HepG2 (cell line): ENCODE measurements around the gene RNF208. TPM values are rescaled to one million over a fixed set of nuclear protein-coding genes. Genes with fewer than 3 reads are reported as not detected.

Experiments
- DDIT3 ChIP-seq: sonication (generic); formaldehyde crosslinking; IDR thresholded peaks from 2 replicates; pipeline ENCODE4 v1.4.0; 2020; ENCODE audit warnings: mild to moderate bottlenecking, missing genetic modification reagents
- FOSL1 ChIP-seq: sonication (generic); formaldehyde crosslinking; IDR thresholded peaks from 2 replicates; pipeline ENCODE4 v1.9.0; 2021; ENCODE audit warnings: missing genetic modification reagents, borderline replicate concordance
- FOXP4 ChIP-seq: sonication (generic); formaldehyde crosslinking; IDR thresholded peaks from 2 replicates; pipeline ENCODE4 v1.4.0; 2020; ENCODE audit warnings: missing genetic modification reagents
- GATA4 ChIP-seq: sonication (generic); IDR thresholded peaks from 2 replicates; pipeline ENCODE4 v1.6.1; 2016; ENCODE audit warnings: antibody characterized with exemption, low read depth, borderline replicate concordance
- HCFC1 ChIP-seq: fragments of 150-350 bp; IDR thresholded peaks from 2 replicates; pipeline ENCODE4 v1.6.1; 2014; ENCODE audit warnings: low read depth, low read length
- HES4 ChIP-seq: sonication (generic); formaldehyde crosslinking; IDR thresholded peaks from 2 replicates; pipeline ENCODE4 v1.9.0; 2021; ENCODE audit warnings: mild to moderate bottlenecking, missing genetic modification reagents, borderline replicate concordance
- HNF4G ChIP-seq, 2 experiments: sonication (generic) in 1 of 2; formaldehyde crosslinking in 1 of 2; IDR thresholded peaks; 2 replicates each; pipeline versions ENCODE4 v1.4.0 to v1.6.1; 2011 to 2020; ENCODE audit warnings: borderline replicate concordance in 2 of 2, low read depth in 2 of 2, mild to moderate bottlenecking in 2 of 2, low read length in 1 of 2, missing genetic modification reagents in 1 of 2, moderate library complexity in 1 of 2
- NR0B2 ChIP-seq: sonication (generic); formaldehyde crosslinking; IDR thresholded peaks from 2 replicates; pipeline ENCODE4 v1.4.0; 2020; ENCODE audit warnings: mild to moderate bottlenecking, missing genetic modification reagents
- RBM39 ChIP-seq: fragments of 200-400 bp; formaldehyde crosslinking; IDR thresholded peaks from one replicate; pipeline ENCODE4 v1.6.1; 2018; ENCODE audit warnings: antibody characterized with exemption, mild to moderate bottlenecking, low read depth, low read length; ENCODE audit not compliant: poor library complexity, severe bottlenecking
- SAP130 ChIP-seq: IDR thresholded peaks from 2 replicates; pipeline ENCODE4 v1.6.1; 2016; ENCODE audit warnings: low read depth
- SNAPC2 ChIP-seq: sonication (generic); formaldehyde crosslinking; IDR thresholded peaks from 2 replicates; pipeline ENCODE4 v1.8.1; 2022; ENCODE audit warnings: mild to moderate bottlenecking, missing genetic modification reagents
- ZBTB39 ChIP-seq: sonication (generic); formaldehyde crosslinking; IDR thresholded peaks from 2 replicates; pipeline ENCODE4 v1.5.0; 2020; ENCODE audit warnings: missing genetic modification reagents
- ZFYVE20 ChIP-seq: sonication (generic); formaldehyde crosslinking; IDR thresholded peaks from 2 replicates; pipeline ENCODE4 v1.8.0; 2023; ENCODE audit warnings: low read depth, mild to moderate bottlenecking, moderate library complexity, missing genetic modification reagents, borderline replicate concordance
- ZNF614 ChIP-seq: IDR thresholded peaks from 2 replicates; pipeline ENCODE4 v1.6.1; 2018; ENCODE audit warnings: missing biosample characterization, missing genetic modification reagents, inconsistent platforms, borderline replicate concordance
- ZNF800 ChIP-seq: sonication (generic); formaldehyde crosslinking; IDR thresholded peaks from 2 replicates; pipeline ENCODE4 v1.4.0; 2020; ENCODE audit warnings: missing genetic modification reagents
- polyA plus RNA-seq, 8 experiments: library from polyadenylated mRNA; depleted of rRNA in 3 of 8; stranded (reverse) in 7 of 8; unstranded in 1 of 8; fragments of >200 nt; fragmentation: Illumina TruSeq in 4 of 8; extraction: Trizol in 4 of 8; gene quantifications; 2 replicates each; pipeline versions ENCODE4 v1.2.1 to v1.2.3, GENCODE V29; 2011 to 2016; ENCODE audit warnings: low read depth in 4 of 8, missing spikeins in 1 of 8, mixed read lengths in 1 of 8; ENCODE audit not compliant: insufficient read depth in 1 of 8
- total RNA-seq, 5 experiments: library from RNA; depleted of rRNA; stranded (reverse); fragments of >200 nt; fragmentation: Illumina TruSeq; extraction: Trizol; gene quantifications; 2 replicates each; pipeline ENCODE4 v1.2.3, GENCODE V29; 2016; ENCODE audit warnings: low read depth in 1 of 5
- TF ChIP-seq, protein P1 (sequence below): sonication (generic); formaldehyde crosslinking; IDR thresholded peaks from 2 replicates; pipeline ENCODE4 v1.5.0; 2020; ENCODE audit warnings: missing genetic modification reagents
- TF ChIP-seq, protein P2 (sequence below): sonication (generic); formaldehyde crosslinking; IDR thresholded peaks from 2 replicates; pipeline ENCODE4 v1.5.1; 2020; ENCODE audit warnings: missing genetic modification reagents, mild to moderate bottlenecking, borderline replicate concordance

RNF208 gene
- total and polyA plus RNA-seq, 2 of the 13 experiments (the other 11 are each of a cell fraction or from before 2014, with no cell fraction given) = 1.6 to 2.1 TPM

GRCh38 chr9:137241490-137242268 is 19.6 kb upstream of the RNF208 start (continued):
- TF ChIP-seq, protein P1, sequence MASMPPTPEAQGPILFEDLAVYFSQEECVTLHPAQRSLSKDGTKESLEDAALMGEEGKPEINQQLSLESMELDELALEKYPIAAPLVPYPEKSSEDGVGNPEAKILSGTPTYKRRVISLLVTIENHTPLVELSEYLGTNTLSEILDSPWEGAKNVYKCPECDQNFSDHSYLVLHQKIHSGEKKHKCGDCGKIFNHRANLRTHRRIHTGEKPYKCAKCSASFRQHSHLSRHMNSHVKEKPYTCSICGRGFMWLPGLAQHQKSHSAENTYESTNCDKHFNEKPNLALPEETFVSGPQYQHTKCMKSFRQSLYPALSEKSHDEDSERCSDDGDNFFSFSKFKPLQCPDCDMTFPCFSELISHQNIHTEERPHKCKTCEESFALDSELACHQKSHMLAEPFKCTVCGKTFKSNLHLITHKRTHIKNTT (CRISPR knock-in tag) = no peak
- TF ChIP-seq FOXP4 (CRISPR knock-in tag) = no peak
- no peak for TF ChIP-seq HCFC1
- TF ChIP-seq HES4 (CRISPR knock-in tag) = no peak
- 0 out of 2 replicates have a peak, but pooled peaks have one; percentile 61 for TF ChIP-seq NR0B2
- TF ChIP-seq DDIT3 = no peak
- TF ChIP-seq ZFYVE20 (CRISPR knock-in tag) = no peak
- peak; percentile 74 for TF ChIP-seq HNF4G (IDR thresholded peaks at IDR 0.05; ENCODE audit: borderline replicate concordance, low read depth, low read length)
- peak; percentile 54; the same call in 1 of the 2 replicates for TF ChIP-seq HNF4G (CRISPR knock-in tag; IDR thresholded peaks at IDR 0.05; ENCODE audit: borderline replicate concordance, low read depth)
- TF ChIP-seq ZNF800 (CRISPR knock-in tag) = no peak
- TF ChIP-seq, protein P2, sequence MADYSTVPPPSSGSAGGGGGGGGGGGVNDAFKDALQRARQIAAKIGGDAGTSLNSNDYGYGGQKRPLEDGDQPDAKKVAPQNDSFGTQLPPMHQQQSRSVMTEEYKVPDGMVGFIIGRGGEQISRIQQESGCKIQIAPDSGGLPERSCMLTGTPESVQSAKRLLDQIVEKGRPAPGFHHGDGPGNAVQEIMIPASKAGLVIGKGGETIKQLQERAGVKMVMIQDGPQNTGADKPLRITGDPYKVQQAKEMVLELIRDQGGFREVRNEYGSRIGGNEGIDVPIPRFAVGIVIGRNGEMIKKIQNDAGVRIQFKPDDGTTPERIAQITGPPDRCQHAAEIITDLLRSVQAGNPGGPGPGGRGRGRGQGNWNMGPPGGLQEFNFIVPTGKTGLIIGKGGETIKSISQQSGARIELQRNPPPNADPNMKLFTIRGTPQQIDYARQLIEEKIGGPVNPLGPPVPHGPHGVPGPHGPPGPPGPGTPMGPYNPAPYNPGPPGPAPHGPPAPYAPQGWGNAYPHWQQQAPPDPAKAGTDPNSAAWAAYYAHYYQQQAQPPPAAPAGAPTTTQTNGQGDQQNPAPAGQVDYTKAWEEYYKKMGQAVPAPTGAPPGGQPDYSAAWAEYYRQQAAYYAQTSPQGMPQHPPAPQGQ (CRISPR knock-in tag) = no peak
- TF ChIP-seq SAP130 (CRISPR knock-in tag) = peak; percentile 73
- TF ChIP-seq FOSL1 (CRISPR knock-in tag) = peak; percentile 16; the same call in 1 of the 2 replicates
- no peak for TF ChIP-seq ZNF614 (CRISPR knock-in tag)
- 0 out of 2 replicates have a peak, but pooled peaks have one; percentile 57 for TF ChIP-seq ZBTB39 (CRISPR knock-in tag)
- no peak for TF ChIP-seq RBM39
- no peak for TF ChIP-seq SNAPC2 (CRISPR knock-in tag)
- no peak for TF ChIP-seq GATA4
